Astrocyte (in vitro differentiated cells and primary cell): ENCODE results near the gene IFT52. TPM values are rescaled to one million over a fixed set of nuclear protein-coding genes. Genes with fewer than 3 reads are reported as not detected.
A peak's percentile ranks its signal among the peaks of the same experiment; 100 is the strongest.
"Not testable (repeated sequence)": the region's sequence is repeated elsewhere in the genome, so short reads cannot be mapped to it uniquely, and the experiment has no call there.

ENCODE experiments used
- DNase-seq: peaks from one replicate; pipeline ENCODE4 v3.0.0-alpha.2; 2010; ENCODE audit warnings: low read depth
- FAIRE-seq: peaks from 2 replicates; lab custom pipeline; 2011; peaks lifted over from hg19 to GRCh38; lab: Jason Lieb, UNC
- H2AFZ ChIP-seq: 2 replicates; pipeline ENCODE4 v1.6.0; 2012; ENCODE audit warnings: low read depth, low read length, inconsistent platforms
- H3K27ac ChIP-seq: 2 replicates; pipeline ENCODE4 v1.5.1; 2011; ENCODE audit warnings: low read depth, low read length, inconsistent platforms
- H3K27me3 ChIP-seq: 2 replicates; pipeline ENCODE4 v1.6.0; 2011; ENCODE audit warnings: low read length, inconsistent platforms; ENCODE audit not compliant: insufficient read depth
- H3K36me3 ChIP-seq: 2 replicates; pipeline ENCODE4 v1.5.1; 2011; ENCODE audit warnings: low read length, inconsistent platforms; ENCODE audit not compliant: insufficient read depth
- H3K4me1 ChIP-seq: 2 replicates; pipeline ENCODE4 v1.5.1; 2011; ENCODE audit warnings: low read length, inconsistent platforms; ENCODE audit not compliant: insufficient read depth
- H3K4me2 ChIP-seq: 2 replicates; pipeline ENCODE4 v1.6.0; 2012; ENCODE audit warnings: low read length, inconsistent platforms
- H3K4me3 ChIP-seq: 2 replicates; pipeline ENCODE4 v1.5.1; 2011; ENCODE audit warnings: low read depth, mild to moderate bottlenecking, low read length, inconsistent platforms; ENCODE audit not compliant: insufficient read depth
- H3K79me2 ChIP-seq: 2 replicates; pipeline ENCODE4 v1.6.0; 2012; ENCODE audit warnings: mild to moderate bottlenecking, low read length, inconsistent platforms; ENCODE audit not compliant: insufficient read depth
- H3K9ac ChIP-seq: 2 replicates; pipeline ENCODE4 v1.6.0; 2012; ENCODE audit warnings: mild to moderate bottlenecking, low read length, inconsistent platforms
- H3K9me3 ChIP-seq: 2 replicates; pipeline ENCODE4 v1.5.1; 2012; ENCODE audit warnings: low read depth, mild to moderate bottlenecking, low read length, inconsistent platforms; ENCODE audit not compliant: insufficient read depth
- H4K20me1 ChIP-seq: 2 replicates; pipeline ENCODE4 v1.6.0; 2012; ENCODE audit warnings: low read length, inconsistent platforms; ENCODE audit not compliant: insufficient read depth
- H3K27ac Mint-ChIP-seq: one replicate; pipeline ENCODE4 v1.8.0; 2021; ENCODE audit warnings: mild to moderate bottlenecking, mixed read lengths; ENCODE audit not compliant: unreplicated experiment
- H3K27me3 Mint-ChIP-seq: one replicate; pipeline ENCODE4 v1.8.0; 2021; ENCODE audit warnings: low read depth, mixed read lengths; ENCODE audit not compliant: unreplicated experiment
- H3K36me3 Mint-ChIP-seq: one replicate; pipeline ENCODE4 v1.8.0; 2021; ENCODE audit warnings: low read depth, mixed read lengths; ENCODE audit not compliant: unreplicated experiment
- H3K4me1 Mint-ChIP-seq: one replicate; pipeline ENCODE4 v1.8.0; 2021; ENCODE audit warnings: low read depth, mixed read lengths; ENCODE audit not compliant: unreplicated experiment
- H3K4me3 Mint-ChIP-seq: one replicate; pipeline ENCODE4 v1.8.0; 2021; ENCODE audit warnings: mild to moderate bottlenecking, moderate library complexity, mixed read lengths; ENCODE audit not compliant: unreplicated experiment
- H3K9me3 Mint-ChIP-seq: one replicate; pipeline ENCODE4 v1.8.0; 2021; ENCODE audit warnings: mild to moderate bottlenecking, mixed read lengths; ENCODE audit not compliant: unreplicated experiment
- EZH2 ChIP-seq: IDR thresholded peaks from 2 replicates; pipeline ENCODE4 v1.6.1; 2012; ENCODE audit warnings: mild to moderate bottlenecking, low read length, inconsistent platforms; ENCODE audit not compliant: insufficient read depth
- total RNA-seq: library from RNA; stranded (reverse); gene quantifications from 2 replicates; pipeline ENCODE4 v1.2.1, GENCODE V29; 2021
- TF ChIP-seq, protein P1 (sequence below): IDR thresholded peaks from 2 replicates; pipeline ENCODE4 v1.5.1; 2011; ENCODE audit warnings: low read depth, mild to moderate bottlenecking, inconsistent platforms, low read length, moderate library complexity; ENCODE audit not compliant: insufficient read depth

The IFT52 gene
- total RNA-seq, 1 donor from 2014 or later: 27.0 TPM

DNA sequence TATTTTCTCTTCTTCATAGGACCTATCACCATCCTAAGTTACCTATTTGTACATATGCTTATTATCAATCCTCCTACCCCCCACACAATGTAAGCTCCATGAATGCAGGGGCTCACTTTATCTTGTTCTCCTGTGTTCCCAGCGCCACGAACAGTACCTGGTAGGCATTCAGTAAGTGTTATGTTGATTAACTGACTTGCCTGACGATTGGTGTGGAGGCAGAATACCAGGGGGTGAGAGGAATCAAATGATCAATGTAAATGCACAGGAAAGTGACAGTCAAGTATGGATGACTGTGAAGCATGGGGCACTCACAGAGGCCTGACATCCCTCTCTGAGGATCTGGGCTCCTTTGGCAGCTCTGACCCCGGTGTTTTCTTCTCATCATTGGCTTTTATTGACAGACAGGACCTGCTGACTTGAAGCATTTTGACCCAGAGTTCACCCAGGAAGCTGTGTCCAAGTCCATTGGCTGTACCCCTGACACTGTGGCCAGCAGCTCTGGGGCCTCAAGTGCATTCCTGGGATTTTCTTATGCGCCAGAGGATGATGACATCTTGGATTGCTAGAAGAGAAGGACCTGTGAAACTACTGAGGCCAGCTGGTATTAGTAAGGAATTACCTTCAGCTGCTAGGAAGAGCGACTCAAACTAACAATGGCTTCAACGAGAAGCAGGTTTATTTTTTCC is 6.1 kb upstream of the IFT52 start:
- H3K27me3 Mint-ChIP-seq: peaks cover 5% of the 10 kb centered on the region
- peak overlapping the region; percentile 62 for H3K27ac Mint-ChIP-seq
- H3K4me3 Mint-ChIP-seq: no peak overlapping the region
- H2AFZ ChIP-seq: no peak overlapping the region
- H3K79me2 ChIP-seq: no peaks in the 10 kb centered on the region
- FAIRE-seq: no peak
- H3K36me3 ChIP-seq: no peaks in the 10 kb centered on the region
- H3K4me2 ChIP-seq: peak overlapping the region; percentile 0
- no peak for TF ChIP-seq EZH2
- TF ChIP-seq, protein P1, sequence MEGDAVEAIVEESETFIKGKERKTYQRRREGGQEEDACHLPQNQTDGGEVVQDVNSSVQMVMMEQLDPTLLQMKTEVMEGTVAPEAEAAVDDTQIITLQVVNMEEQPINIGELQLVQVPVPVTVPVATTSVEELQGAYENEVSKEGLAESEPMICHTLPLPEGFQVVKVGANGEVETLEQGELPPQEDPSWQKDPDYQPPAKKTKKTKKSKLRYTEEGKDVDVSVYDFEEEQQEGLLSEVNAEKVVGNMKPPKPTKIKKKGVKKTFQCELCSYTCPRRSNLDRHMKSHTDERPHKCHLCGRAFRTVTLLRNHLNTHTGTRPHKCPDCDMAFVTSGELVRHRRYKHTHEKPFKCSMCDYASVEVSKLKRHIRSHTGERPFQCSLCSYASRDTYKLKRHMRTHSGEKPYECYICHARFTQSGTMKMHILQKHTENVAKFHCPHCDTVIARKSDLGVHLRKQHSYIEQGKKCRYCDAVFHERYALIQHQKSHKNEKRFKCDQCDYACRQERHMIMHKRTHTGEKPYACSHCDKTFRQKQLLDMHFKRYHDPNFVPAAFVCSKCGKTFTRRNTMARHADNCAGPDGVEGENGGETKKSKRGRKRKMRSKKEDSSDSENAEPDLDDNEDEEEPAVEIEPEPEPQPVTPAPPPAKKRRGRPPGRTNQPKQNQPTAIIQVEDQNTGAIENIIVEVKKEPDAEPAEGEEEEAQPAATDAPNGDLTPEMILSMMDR: no peak
- no peak overlapping the region for H3K9ac ChIP-seq
- H3K4me3 ChIP-seq: no peak overlapping the region
- DNase-seq: peak; percentile 82
- peaks cover 3% of the 10 kb centered on the region for H3K27me3 ChIP-seq
- H3K9me3 Mint-ChIP-seq: no peaks in the 10 kb centered on the region
- H3K4me1 Mint-ChIP-seq: peaks cover 18% of the 10 kb centered on the region
- peaks cover 10% of the 10 kb centered on the region for H3K4me1 ChIP-seq
- no peaks in the 10 kb centered on the region for H3K36me3 Mint-ChIP-seq
- H4K20me1 ChIP-seq: no peaks in the 10 kb centered on the region
- no peak overlapping the region for H3K27ac ChIP-seq
- H3K9me3 ChIP-seq: no peaks in the 10 kb centered on the region

DNA sequence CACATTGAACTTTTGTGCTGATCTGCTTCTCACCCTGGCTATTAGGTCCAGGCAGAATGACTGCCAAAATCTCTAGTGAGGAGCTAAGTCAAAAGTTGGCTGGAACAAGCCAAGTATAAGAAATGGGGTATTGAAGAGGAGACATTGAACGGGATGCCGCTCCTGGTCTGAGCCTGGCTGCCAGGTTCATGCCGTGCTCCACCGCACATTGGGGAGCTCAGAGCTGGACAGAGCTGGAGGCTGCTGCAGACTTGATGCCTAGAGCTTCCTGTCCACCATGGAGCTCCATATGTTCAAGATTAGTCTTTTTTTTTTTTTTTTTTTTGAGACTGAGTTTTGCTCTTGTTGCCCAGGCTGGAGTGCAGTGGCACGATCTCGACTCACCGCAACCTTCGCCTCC is 4.1 kb upstream of the IFT52 start:
- no peak overlapping the region for H3K27ac Mint-ChIP-seq
- no peak for TF ChIP-seq EZH2
- TF ChIP-seq, protein P1: no peak
- no peak for FAIRE-seq

DNA sequence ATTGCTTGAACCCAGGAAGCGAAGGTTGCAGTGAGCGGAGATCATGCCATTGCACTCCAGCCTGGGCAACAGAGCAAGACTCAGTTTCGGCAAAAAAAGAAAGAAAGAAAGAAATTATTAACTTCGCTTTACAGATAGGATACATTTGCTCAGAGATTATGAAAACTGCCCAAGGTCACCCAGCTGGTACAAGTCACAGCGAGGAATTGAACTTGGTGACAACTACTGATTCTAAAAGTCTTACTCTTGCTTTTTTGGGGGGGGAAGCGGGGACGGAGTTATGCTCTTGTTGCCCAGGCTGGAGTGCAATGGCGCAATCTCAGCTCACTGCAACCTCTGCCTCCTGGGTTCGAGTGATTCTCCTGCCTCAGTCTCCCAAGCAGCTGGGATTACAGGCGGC is 2.2 kb upstream of the IFT52 start:
- not testable (repeated sequence) for H3K9me3 ChIP-seq, H3K4me2 ChIP-seq, FAIRE-seq, H2AFZ ChIP-seq, H3K27ac ChIP-seq, H3K36me3 Mint-ChIP-seq, H3K4me3 Mint-ChIP-seq, H3K27me3 Mint-ChIP-seq, DNase-seq, H3K27ac Mint-ChIP-seq, H3K9ac ChIP-seq, H3K4me3 ChIP-seq, H3K27me3 ChIP-seq, H3K9me3 Mint-ChIP-seq, H4K20me1 ChIP-seq, H3K36me3 ChIP-seq
- Histone ChIP-seq H3K79me2 (peaks cover 25% of the 10 kb centered on the region), H3K4me1 (peaks cover 21% of the 10 kb centered on the region)
- peaks cover 24% of the 10 kb centered on the region for H3K4me1 Mint-ChIP-seq

More for the DNA sequence above, 4.1 kb upstream of the IFT52 start:
- Histone ChIP-seq H4K20me1 (no peaks in the 10 kb centered on the region), H3K4me3 (no peak overlapping the region), H3K9ac (no peak overlapping the region), H3K27me3 (no peaks in the 10 kb centered on the region), H3K9me3 (no peaks in the 10 kb centered on the region), H3K79me2 (peaks cover 8% of the 10 kb centered on the region), H3K27ac (no peak overlapping the region), H3K36me3 (no peaks in the 10 kb centered on the region), H2AFZ (no peak overlapping the region), H3K4me2 (no peak overlapping the region), H3K4me1 (peaks cover 19% of the 10 kb centered on the region)
- H3K4me3 Mint-ChIP-seq: no peak overlapping the region
- peaks cover 22% of the 10 kb centered on the region for H3K4me1 Mint-ChIP-seq
- no peak for DNase-seq
- peaks cover 5% of the 10 kb centered on the region for H3K27me3 Mint-ChIP-seq
- H3K36me3 Mint-ChIP-seq: no peaks in the 10 kb centered on the region
- H3K9me3 Mint-ChIP-seq: no peaks in the 10 kb centered on the region
